A549 (cell line): ENCODE results near the gene VPS13D. TPM values are rescaled to one million over a fixed set of nuclear protein-coding genes. Genes with fewer than 3 reads are reported as not detected.

Experiments
- ATAC-seq, 2 experiments: fragments of 200-7000 bp in 1 of 2; fragments of >200 bp in 1 of 2; cut with Nextera tagmentation in 1 of 2; cut with Tn5 transposase in 1 of 2; 3 replicates each; pipeline versions ENCODE4 v1.8.0 to v1.9.1; 2018 to 2020; ENCODE audit warnings: mild to moderate bottlenecking in 1 of 2, moderate library complexity in 1 of 2
- CTCF ChIA-PET: fragments of 300-600 bp; sonication (Branson Sonifier 250); formaldehyde crosslinking; extraction: SDS; loops from one replicate; lab custom pipeline; 2021; ENCODE audit warnings: antibody characterized with exemption, inconsistent platforms; lab: Yijun Ruan, JAX
- POLR2A ChIA-PET: fragments of 350-600 bp; formaldehyde crosslinking; extraction: SDS; loops from one replicate; lab custom pipeline; 2021; ENCODE audit warnings: antibody characterized with exemption, inconsistent platforms; lab: Yijun Ruan, JAX
- DNase-seq, 2 experiments: peaks; one replicate each; pipeline versions ENCODE4 v3.0.0 to v3.0.0-alpha.2; 2011 to 2016; ENCODE audit warnings: low read depth in 1 of 2, low spot score in 1 of 2
- FAIRE-seq: peaks from 2 replicates; lab custom pipeline; 2011; peaks lifted over from hg19 to GRCh38; lab: Jason Lieb, UNC
- H3K27ac ChIP-seq, 2 experiments: fragments of >200 bp; sonication (Bioruptor Twin); formaldehyde crosslinking; 3 replicates each; pipeline ENCODE4 v1.5.1; 2016 to 2017
- H3K4me1 ChIP-seq: fragments of >200 bp; sonication (Bioruptor Twin); formaldehyde crosslinking; 3 replicates; pipeline ENCODE4 v1.6.1; 2016
- H3K4me2 ChIP-seq: fragments of >200 bp; sonication (Bioruptor Twin); formaldehyde crosslinking; 3 replicates; pipeline ENCODE4 v1.6.1; 2016
- H3K4me3 ChIP-seq: fragments of >200 bp; sonication (Bioruptor Twin); formaldehyde crosslinking; 3 replicates; pipeline ENCODE4 v1.5.1; 2016
- H3K9me3 ChIP-seq: fragments of >200 bp; sonication (Bioruptor Twin); formaldehyde crosslinking; 3 replicates; pipeline ENCODE4 v1.6.1; 2016
- ATOH8 ChIP-seq: fragments of 250-450 bp; sonication (Bioruptor Pico); IDR thresholded peaks from 2 replicates; pipeline ENCODE4 v1.5.0; 2020; ENCODE audit warnings: low read depth, mild to moderate bottlenecking, moderate library complexity
- BHLHE40 ChIP-seq: IDR thresholded peaks from 2 replicates; pipeline ENCODE4 v1.6.1; 2012; ENCODE audit warnings: low read depth, low read length, inconsistent platforms
- CBX2 ChIP-seq: fragments of 200-600 bp; sonication (generic); IDR thresholded peaks from 2 replicates; pipeline ENCODE4 v1.6.1; 2016; ENCODE audit warnings: low read depth, mild to moderate bottlenecking, borderline replicate concordance
- CBX8 ChIP-seq: fragments of 200-600 bp; sonication (generic); IDR thresholded peaks from 2 replicates; pipeline ENCODE4 v1.6.1; 2016
- CTCF ChIP-seq: fragments of >200 bp; sonication (Bioruptor Twin); formaldehyde crosslinking; IDR thresholded peaks from 3 replicates; pipeline ENCODE4 v1.5.1; 2016
- E2F6 ChIP-seq: IDR thresholded peaks from 2 replicates; pipeline ENCODE4 v1.6.1; 2012; ENCODE audit warnings: low read depth, borderline replicate concordance
- EHMT2 ChIP-seq: fragments of 200-600 bp; sonication (generic); IDR thresholded peaks from 2 replicates; pipeline ENCODE4 v1.6.1; 2016; ENCODE audit warnings: antibody characterized with exemption, low read depth, mild to moderate bottlenecking, moderate library complexity
- ESRRA ChIP-seq: fragments of 150-350 bp; IDR thresholded peaks from 2 replicates; pipeline ENCODE4 v1.6.1; 2014; ENCODE audit warnings: mild to moderate bottlenecking, low read length, borderline replicate concordance
- FOXS1 ChIP-seq: fragments of 250-450 bp; sonication (Bioruptor Pico); IDR thresholded peaks from 2 replicates; pipeline ENCODE4 v1.5.0; 2020; ENCODE audit warnings: mild to moderate bottlenecking, moderate library complexity
- GATA3 ChIP-seq: IDR thresholded peaks from 2 replicates; pipeline ENCODE4 v1.6.1; 2012; ENCODE audit warnings: borderline replicate concordance
- HDAC2 ChIP-seq: fragments of 200-600 bp; sonication (generic); IDR thresholded peaks from 2 replicates; pipeline ENCODE4 v1.6.1; 2016
- HMGXB4 ChIP-seq: fragments of 250-450 bp; sonication (Bioruptor Pico); IDR thresholded peaks from 2 replicates; pipeline ENCODE4 v1.5.0; 2021; ENCODE audit warnings: mild to moderate bottlenecking, moderate library complexity, borderline replicate concordance
- JUNB ChIP-seq: fragments of >200 bp; sonication (Bioruptor Twin); formaldehyde crosslinking; IDR thresholded peaks from 2 replicates; pipeline ENCODE4 v1.6.1; 2016
- KDM1A ChIP-seq: fragments of 200-600 bp; sonication (generic); IDR thresholded peaks from 2 replicates; pipeline ENCODE4 v1.6.1; 2016; ENCODE audit warnings: low read depth, mild to moderate bottlenecking
- MAFK ChIP-seq: fragments of 450-650 bp; IDR thresholded peaks from 2 replicates; pipeline ENCODE4 v1.6.1; 2014; ENCODE audit not compliant: partially characterized antibody
- MYC ChIP-seq: IDR thresholded peaks from 2 replicates; pipeline ENCODE4 v1.6.1; 2012; ENCODE audit warnings: mild to moderate bottlenecking, inconsistent platforms, low read length, improper control_type of control experiment, borderline replicate concordance
- NFE2L2 ChIP-seq: fragments of 150-350 bp; conservative IDR thresholded peaks from 2 replicates; pipeline ENCODE4 v1.6.1; 2014; ENCODE audit warnings: low read length
- NPAS2 ChIP-seq: fragments of 250-450 bp; sonication (Bioruptor Pico); IDR thresholded peaks from 2 replicates; pipeline ENCODE4 v1.8.0; 2022; ENCODE audit warnings: mild to moderate bottlenecking, moderate library complexity, borderline replicate concordance
- PBX3 ChIP-seq: IDR thresholded peaks from 2 replicates; pipeline ENCODE4 v1.6.1; 2012
- POLR2AphosphoS2 ChIP-seq: conservative IDR thresholded peaks from 2 replicates; pipeline ENCODE4 v1.6.1; 2012; ENCODE audit warnings: low read length, improper control_type of control experiment, inconsistent platforms
- RARB ChIP-seq: fragments of 250-450 bp; sonication (Bioruptor Pico); IDR thresholded peaks from 2 replicates; pipeline ENCODE4 v1.8.0; 2021; ENCODE audit warnings: mild to moderate bottlenecking, moderate library complexity
- REST ChIP-seq: fragments of 200-600 bp; sonication (generic); IDR thresholded peaks from 2 replicates; pipeline ENCODE4 v1.6.1; 2016; ENCODE audit warnings: antibody characterized with exemption, mild to moderate bottlenecking, moderate library complexity
- TP53 ChIP-seq: fragments of 250-450 bp; sonication (Bioruptor Pico); IDR thresholded peaks from 2 replicates; pipeline ENCODE4 v1.5.0; 2021; ENCODE audit warnings: mild to moderate bottlenecking, moderate library complexity
- ZNF302 ChIP-seq: fragments of 250-450 bp; sonication (Bioruptor Pico); IDR thresholded peaks from 2 replicates; pipeline ENCODE4 v1.9.0; 2021; ENCODE audit warnings: inconsistent platforms, mild to moderate bottlenecking, moderate library complexity
- WGBS: methylation state at CpG from one replicate; pipeline ENCODE4 v1.1.6; 2017; ENCODE audit errors: missing lambda C conversion rate; 5-methylcytosine and 5-hydroxymethylcytosine counted together
- polyA plus RNA-seq, 4 experiments: library from polyadenylated mRNA; depleted of rRNA in 3 of 4; stranded (reverse); fragments of >200 nt; fragmentation: RNase III in 1 of 4; extraction: RNeasy Plus Mini Kit Qiagen cat#74134 plus additional on column Dnase treatment in 1 of 4; gene quantifications; 2 replicates in 3 of 4; 3 replicates in 1 of 4; pipeline ENCODE4 v1.2.3, GENCODE V29; 2011 to 2017

The VPS13D gene
- polyA plus RNA-seq, 2 of the 4 experiments (the other 2 are of a cell fraction) = 5.4 to 15.9 TPM

- no peak for TF ChIP-seq NPAS2 (CRISPR knock-in tag)
- no peak for TF ChIP-seq HDAC2
- no peak for TF ChIP-seq MAFK
- no peak for TF ChIP-seq JUNB
- no peak for TF ChIP-seq POLR2AphosphoS2
- no peak for TF ChIP-seq BHLHE40
- TF ChIP-seq CTCF = no peak
- no peak for ATAC-seq
- ChIA-PET POLR2A (no interaction called here), CTCF (interaction anchor here (1.0 kb wide), 1 partner anchor 16 kb away, joined by 4 read pairs; no protein-coding TSS in a partner anchor)
- H3K4me3 ChIP-seq = no peak overlapping the region
- WGBS = 90% methylated on average over 11 of the region's 11 CpGs
- H3K4me2 ChIP-seq = no peak overlapping the region
- no peak overlapping the region for H3K27ac ChIP-seq
- DNase-seq = no peak
- H3K4me1 ChIP-seq = no peaks in the 10 kb centered on the region
- H3K9me3 ChIP-seq = no peaks in the 10 kb centered on the region
- no peak for FAIRE-seq
Observed at GRCh38 chr1:12502336-12503109, 272.7 kb downstream of the VPS13D start.

GRCh38 chr1:12503709-12504108 lies 273.9 kb downstream of the VPS13D start:
- DNase-seq (no peak), FAIRE-seq (no peak), ATAC-seq (no peak)
- no peak overlapping the region for H3K4me2 ChIP-seq
- H3K9me3 ChIP-seq = no peaks in the 10 kb centered on the region
- no peaks in the 10 kb centered on the region for H3K4me1 ChIP-seq
- H3K4me3 ChIP-seq = no peak overlapping the region
- ChIA-PET CTCF (no interaction called here), POLR2A (no interaction called here)
- TF ChIP-seq ATOH8 (no peak), ESRRA (no peak), FOXS1 (no peak), POLR2AphosphoS2 (no peak), PBX3 (no peak), KDM1A (no peak), MYC (no peak), E2F6 (no peak), CBX2 (no peak), GATA3 (no peak), TP53 (CRISPR knock-in tag) (no peak), ZNF302 (CRISPR knock-in tag) (no peak), REST (no peak), NFE2L2 (no peak), RARB (CRISPR knock-in tag) (no peak), CBX8 (no peak), EHMT2 (no peak), HMGXB4 (CRISPR knock-in tag) (no peak)
- WGBS = 91% methylated on average over 8 of the region's 8 CpGs
- no peak overlapping the region for H3K27ac ChIP-seq
